Breast epithelium (tissue), 4 donors: ENCODE results near the gene DDO. TPM values are rescaled to one million over a fixed set of nuclear protein-coding genes. Genes with fewer than 3 reads are reported as not detected.

Source experiments
- DNase-seq, 2 donors: peaks; one replicate each; pipeline ENCODE4 v3.0.0-alpha.2; 2019; ENCODE audit warnings: low spot score in 2 of 2
- H3K27ac ChIP-seq, 2 donors: fragments of 200-600 bp; sonication (generic) in 1 of 2; one replicate each; pipeline ENCODE4 v1.5.1; 2016 to 2019; ENCODE audit warnings: mild to moderate bottlenecking in 1 of 2
- H3K27me3 ChIP-seq, 2 donors: fragments of 200-600 bp; sonication (generic) in 1 of 2; one replicate each; pipeline versions ENCODE4 v1.5.1 to v1.6.0; 2017 to 2019; ENCODE audit warnings: control low read depth in 1 of 2, mild to moderate bottlenecking in 1 of 2
- H3K36me3 ChIP-seq: fragments of 200-600 bp; one replicate; pipeline ENCODE4 v1.5.1; 2019
- H3K4me1 ChIP-seq, 2 donors: fragments of 200-600 bp; sonication (generic); one replicate each; pipeline ENCODE4 v1.5.1; 2016 to 2019; ENCODE audit warnings: control low read depth in 1 of 2
- H3K4me3 ChIP-seq, 3 donors: fragments of 200-600 bp; sonication (generic); 1 replicate in 2 of 3; 2 replicates in 1 of 3; pipeline ENCODE4 v1.5.1; 2016 to 2019; ENCODE audit warnings: mild to moderate bottlenecking in 3 of 3, moderate library complexity in 2 of 3
- H3K9me3 ChIP-seq, 2 donors: fragments of 200-600 bp; sonication (generic) in 1 of 2; one replicate each; pipeline ENCODE4 v1.5.1; 2016 to 2019; ENCODE audit warnings: control low read depth in 1 of 2
- CTCF ChIP-seq, 3 donors: fragments of 450-650 bp; IDR thresholded peaks; one replicate each; pipeline ENCODE4 v1.5.1; 2016 to 2017; ENCODE audit warnings: antibody characterized with exemption in 3 of 3, mild to moderate bottlenecking in 3 of 3, moderate library complexity in 3 of 3
- POLR2A ChIP-seq: fragments of 450-650 bp; IDR thresholded peaks from one replicate; pipeline ENCODE4 v1.6.1; 2016; ENCODE audit warnings: antibody characterized with exemption, mild to moderate bottlenecking, moderate library complexity
- POLR2AphosphoS5 ChIP-seq, 3 donors: sonication (generic); formaldehyde crosslinking; IDR thresholded peaks; one replicate each; pipeline ENCODE4 v1.6.1; 2017; ENCODE audit warnings: antibody characterized with exemption in 3 of 3
- intact Hi-C: fragments of 100-400 bp; cut with DNase I; formaldehyde crosslinking; loops from one replicate; pipeline ENCODE4 v1.15.1; 2023; ENCODE audit warnings: low total_unique reads
- total RNA-seq, 3 donors: library from RNA; depleted of rRNA; stranded (reverse); fragments of >200 nt; gene quantifications; one replicate each; pipeline ENCODE4 v1.1.0, GENCODE V29; 2016

Gene DDO
- total RNA-seq, 3 donors from 2014 or later = 1.6 to 4.7 (median 2.0) TPM

- Histone ChIP-seq H3K4me3 (no peak overlapping the region), H3K4me1 (no peaks in the 10 kb centered on the region), H3K36me3 (no peaks in the 10 kb centered on the region), H3K9me3 (peaks cover 2 to 11% of the 10 kb centered on the region in 2 donors), H3K27me3 (no peaks in the 10 kb centered on the region), H3K27ac (no peak overlapping the region)
- DNase-seq = no peak
- TF ChIP-seq CTCF (IDR thresholded peaks at IDR 0.05) = no peak
- no peak for TF ChIP-seq POLR2AphosphoS5 (IDR thresholded peaks at IDR 0.05)
- no peak for TF ChIP-seq POLR2A
- intact Hi-C loops = no loop called here
Observed at GRCh38 chr6:110456694-110457093, 41.3 kb upstream of the DDO start.

GRCh38 chr6:110449541-110449895 is 34.1 kb upstream of the DDO start:
- no peak for DNase-seq
- H3K4me3 ChIP-seq = no peak overlapping the region
- no peak for TF ChIP-seq CTCF (IDR thresholded peaks at IDR 0.05)
- no peak for TF ChIP-seq POLR2AphosphoS5 (IDR thresholded peaks at IDR 0.05)
- TF ChIP-seq POLR2A = no peak
- intact Hi-C loops = no loop called here
- no peaks in the 10 kb centered on the region for H3K9me3 ChIP-seq
- H3K27me3 ChIP-seq = no peaks in the 10 kb centered on the region
- H3K36me3 ChIP-seq = no peaks in the 10 kb centered on the region
- H3K27ac ChIP-seq = no peak overlapping the region
- no peaks in the 10 kb centered on the region for H3K4me1 ChIP-seq

GRCh38 chr6:110448846-110449540 is 33.6 kb upstream of the DDO start:
- no peak for TF ChIP-seq POLR2AphosphoS5 (IDR thresholded peaks at IDR 0.05)
- TF ChIP-seq CTCF (IDR thresholded peaks at IDR 0.05) = no peak
- TF ChIP-seq POLR2A = no peak
- Histone ChIP-seq H3K27me3 (no peaks in the 10 kb centered on the region), H3K4me1 (no peaks in the 10 kb centered on the region), H3K27ac (no peak overlapping the region), H3K9me3 (no peaks in the 10 kb centered on the region), H3K36me3 (no peaks in the 10 kb centered on the region), H3K4me3 (no peak overlapping the region)
- intact Hi-C loops = no loop called here
- no peak for DNase-seq

- Histone ChIP-seq H3K9me3 (no peaks in the 10 kb centered on the region), H3K27me3 (no peaks in the 10 kb centered on the region), H3K4me3 (no peak overlapping the region), H3K36me3 (peaks cover 4% of the 10 kb centered on the region), H3K27ac (no peak overlapping the region), H3K4me1 (no peaks in the 10 kb centered on the region)
- intact Hi-C loops = no loop called here
- DNase-seq = no peak
- no peak for TF ChIP-seq CTCF (IDR thresholded peaks at IDR 0.05)
- no peak for TF ChIP-seq POLR2AphosphoS5 (IDR thresholded peaks at IDR 0.05)
- TF ChIP-seq POLR2A = no peak
Observed at GRCh38 chr6:110447761-110448160, 32.4 kb upstream of the DDO start.

- Histone ChIP-seq H3K27ac (no peak overlapping the region), H3K36me3 (peaks cover 4% of the 10 kb centered on the region), H3K4me3 (no peak overlapping the region), H3K9me3 (no peaks in the 10 kb centered on the region), H3K27me3 (no peaks in the 10 kb centered on the region), H3K4me1 (no peaks in the 10 kb centered on the region)
- no peak for TF ChIP-seq POLR2AphosphoS5 (IDR thresholded peaks at IDR 0.05)
- TF ChIP-seq POLR2A = no peak
- TF ChIP-seq CTCF (IDR thresholded peaks at IDR 0.05) = no peak
- DNase-seq = no peak
- intact Hi-C loops = no loop called here
Observed at GRCh38 chr6:110446405-110446804, 31.0 kb upstream of the DDO start.
